Type B pancreatic cell (in vitro differentiated cells): ENCODE measurements around the gene ZNF554. TPM values are rescaled to one million over a fixed set of nuclear protein-coding genes. Genes with fewer than 3 reads are reported as not detected.

ENCODE experiments used
- DNase-seq: peaks from one replicate; pipeline ENCODE4 v3.0.0; 2021; ENCODE audit warnings: mixed read lengths; ENCODE audit not compliant: unreplicated experiment; ENCODE audit errors: extremely low spot score
- H3K27ac Mint-ChIP-seq: 2 replicates; pipeline ENCODE4 v1.8.0; 2021; ENCODE audit warnings: mild to moderate bottlenecking, mixed read lengths
- H3K27me3 Mint-ChIP-seq: 2 replicates; pipeline ENCODE4 v1.8.0; 2021; ENCODE audit warnings: mixed read lengths
- H3K36me3 Mint-ChIP-seq: 2 replicates; pipeline ENCODE4 v1.8.0; 2021; ENCODE audit warnings: mixed read lengths
- H3K4me1 Mint-ChIP-seq: one replicate; pipeline ENCODE4 v1.8.0; 2021; ENCODE audit warnings: mixed read lengths; ENCODE audit not compliant: unreplicated experiment
- H3K4me3 Mint-ChIP-seq: 2 replicates; pipeline ENCODE4 v1.8.0; 2021; ENCODE audit warnings: mild to moderate bottlenecking, mixed read lengths
- H3K9me3 Mint-ChIP-seq: 2 replicates; pipeline ENCODE4 v1.8.0; 2021; ENCODE audit warnings: mixed read lengths
- CTCF ChIP-seq: fragments of 200-600 bp; sonication (generic); conservative IDR thresholded peaks from 2 replicates; pipeline ENCODE4 v1.5.0; 2021; ENCODE audit warnings: antibody characterized with exemption, mild to moderate bottlenecking
- total RNA-seq: library from RNA; stranded (reverse); gene quantifications from 2 replicates; pipeline ENCODE4 v1.2.1, GENCODE V29; 2021; ENCODE audit warnings: low replicate concordance

ZNF554 gene
- total RNA-seq, 1 donor from 2014 or later = 9.4 TPM

DNA sequence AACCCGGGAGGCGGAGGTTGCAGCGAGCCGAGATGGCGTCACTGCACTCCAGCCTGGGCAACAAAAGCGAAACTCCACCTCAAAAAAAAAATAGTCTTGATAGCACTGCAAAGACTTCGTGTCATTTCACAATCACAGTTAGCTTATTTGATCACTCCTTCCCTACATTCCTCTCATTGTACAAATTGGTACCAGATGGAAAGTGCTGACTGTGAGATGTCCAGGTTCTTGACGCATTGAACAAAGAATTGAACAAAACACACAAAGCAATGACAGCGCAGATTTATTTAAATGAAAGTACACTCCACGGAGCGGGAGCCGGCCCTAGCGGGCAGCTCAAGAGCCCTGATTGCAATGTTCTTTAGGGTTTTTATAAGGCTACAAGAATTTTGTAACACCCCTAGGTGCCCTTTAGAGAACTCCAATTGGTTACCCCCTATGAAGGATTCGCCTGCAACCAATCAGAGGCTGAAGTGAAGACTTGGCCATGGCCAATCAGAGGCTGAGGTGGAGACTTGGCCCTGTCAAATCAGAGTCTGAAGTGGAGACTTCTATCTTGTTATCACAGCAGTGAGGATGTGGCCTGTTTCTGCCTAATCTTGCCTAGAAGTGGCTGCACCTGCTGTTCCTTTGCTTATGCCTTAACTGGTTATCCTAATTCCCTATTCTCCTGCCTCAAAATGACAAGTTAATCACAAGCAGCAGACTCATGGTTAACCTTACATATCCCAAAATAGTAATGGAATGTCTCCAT is 64.2 kb downstream of the ZNF554 start:
- Mint-ChIP-seq H3K4me3 (no peak overlapping the region), H3K36me3 (no peaks in the 10 kb centered on the region), H3K27me3 (no peaks in the 10 kb centered on the region), H3K9me3 (no peaks in the 10 kb centered on the region), H3K4me1 (peaks cover 3% of the 10 kb centered on the region), H3K27ac (no peak overlapping the region)
- DNase-seq = no peak
- no peak for TF ChIP-seq CTCF

GRCh38 chr19:2885736-2886135 is 66.1 kb downstream of the ZNF554 start:
- H3K4me3 Mint-ChIP-seq = no peak overlapping the region
- peaks cover 3% of the 10 kb centered on the region for H3K4me1 Mint-ChIP-seq
- H3K36me3 Mint-ChIP-seq = no peaks in the 10 kb centered on the region
- no peak for DNase-seq
- no peaks in the 10 kb centered on the region for H3K9me3 Mint-ChIP-seq
- no peak for TF ChIP-seq CTCF
- H3K27ac Mint-ChIP-seq = no peak overlapping the region
- no peaks in the 10 kb centered on the region for H3K27me3 Mint-ChIP-seq

Other genes with a start within 250 kb of the ZNF554 start
- 3.8 and 12.2 TPM in 2 replicates for gene GNG7, start 117.2 kb upstream of the ZNF554 start, total RNA-seq
- 5.9 and 10.4 TPM in 2 replicates for gene DIRAS1, start 98.5 kb upstream of the ZNF554 start, total RNA-seq
- gene SLC39A3, start 79.9 kb upstream of the ZNF554 start, total RNA-seq = 32.0 and 33.1 TPM in 2 replicates
- 55.9 and 64.4 TPM in 2 replicates for gene SGTA, start 36.6 kb upstream of the ZNF554 start, total RNA-seq
- gene THOP1, start 34.4 kb upstream of the ZNF554 start, total RNA-seq = 85.9 and 109 TPM in 2 replicates
- gene ZNF555, start 21.6 kb downstream of the ZNF554 start, total RNA-seq = 6.8 and 9.7 TPM in 2 replicates
- not detected in 2 replicates for gene ZNF556, start 47.5 kb downstream of the ZNF554 start, total RNA-seq
- gene ZNF57, start 81.1 kb downstream of the ZNF554 start, total RNA-seq = 5.9 and 7.5 TPM in 2 replicates
- 4.0 and 5.8 TPM in 2 replicates for gene ZNF77, start 125.1 kb downstream of the ZNF554 start, total RNA-seq
- gene TLE6, start 157.7 kb downstream of the ZNF554 start, total RNA-seq = 3.8 TPM in 2 replicates
- gene TLE2, start 209.4 kb downstream of the ZNF554 start, total RNA-seq = 37.7 and 52.8 TPM in 2 replicates
- 302 and 418 TPM in 2 replicates for gene TLE5, start 242.6 kb downstream of the ZNF554 start, total RNA-seq